GM12865 (cell line): ENCODE data around the gene FKBP10.

ENCODE experiments used
- DNase-seq: peaks from one replicate; pipeline ENCODE4 v3.0.0; 2010; ENCODE audit warnings: low read depth
- H3K4me3 ChIP-seq: 2 replicates; pipeline ENCODE4 v1.5.1; 2011; ENCODE audit warnings: mild to moderate bottlenecking, low read depth, low read length, control low read depth
- CTCF ChIP-seq: IDR thresholded peaks from 2 replicates; pipeline ENCODE4 v1.5.1; 2011; ENCODE audit warnings: low read length, control low read depth, low read depth, inconsistent platforms; ENCODE audit not compliant: insufficient read depth; ENCODE audit errors: missing control alignments

FKBP10 gene

DNA sequence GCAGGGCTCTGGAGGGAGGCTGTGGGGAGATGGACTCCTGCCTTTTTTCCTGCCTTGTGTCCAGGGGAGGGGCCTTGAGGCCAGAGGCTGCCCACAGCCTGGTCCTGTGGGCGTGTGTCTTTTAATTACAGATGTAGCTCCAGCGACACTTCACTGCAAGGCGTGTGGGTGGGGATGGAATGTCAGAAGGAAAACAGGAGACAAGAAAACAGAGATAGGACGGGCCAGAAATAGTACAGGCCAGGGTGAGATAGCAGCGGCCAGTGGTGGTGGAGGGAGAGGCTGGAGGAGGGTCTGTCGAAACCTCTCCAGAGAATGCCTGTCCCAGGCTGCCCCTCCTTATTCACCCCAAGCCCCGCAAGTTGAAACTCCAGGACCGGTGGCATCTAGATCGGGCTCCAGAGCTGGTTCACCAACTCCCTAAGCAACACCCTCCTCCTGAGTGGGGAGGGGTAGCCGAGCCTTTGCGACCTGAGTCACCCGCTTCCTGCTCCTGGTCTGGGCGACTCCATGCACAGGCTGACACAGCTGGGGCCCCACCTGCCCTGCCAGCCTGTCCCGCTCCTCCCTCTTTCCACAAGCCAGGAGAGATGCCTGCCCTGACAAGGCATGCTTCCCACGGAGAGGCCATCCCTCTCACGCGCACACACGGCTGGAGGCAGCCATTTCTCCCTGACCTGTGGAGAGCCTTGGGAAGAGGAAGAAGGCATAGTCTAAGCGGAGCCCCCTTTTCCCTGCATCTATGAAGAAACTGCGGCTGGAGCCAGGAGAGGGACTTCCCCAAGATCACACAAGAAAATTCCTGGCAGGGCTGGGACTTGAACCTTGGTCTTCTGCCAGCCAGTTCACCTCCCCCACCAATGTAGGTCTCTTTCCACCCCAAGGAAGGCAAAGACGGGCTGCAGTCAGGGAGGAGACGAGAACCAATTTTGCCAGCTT lies 19.7 kb upstream of the FKBP10 start:
- no peak for TF ChIP-seq CTCF
- no peak overlapping the region for H3K4me3 ChIP-seq
- DNase-seq = no peak

- DNase-seq = no peak
- H3K4me3 ChIP-seq = no peak overlapping the region
These were observed 18.8 kb upstream of the FKBP10 start for GRCh38 chr17:41793784-41794539.

GRCh38 chr17:41794540-41794975 lies 18.2 kb upstream of the FKBP10 start:
- no peak for DNase-seq
- no peak for TF ChIP-seq CTCF
- H3K4me3 ChIP-seq = no peak overlapping the region

More at GRCh38 chr17:41793784-41794539, 18.8 kb upstream of the FKBP10 start:
- TF ChIP-seq CTCF = no peak

DNA sequence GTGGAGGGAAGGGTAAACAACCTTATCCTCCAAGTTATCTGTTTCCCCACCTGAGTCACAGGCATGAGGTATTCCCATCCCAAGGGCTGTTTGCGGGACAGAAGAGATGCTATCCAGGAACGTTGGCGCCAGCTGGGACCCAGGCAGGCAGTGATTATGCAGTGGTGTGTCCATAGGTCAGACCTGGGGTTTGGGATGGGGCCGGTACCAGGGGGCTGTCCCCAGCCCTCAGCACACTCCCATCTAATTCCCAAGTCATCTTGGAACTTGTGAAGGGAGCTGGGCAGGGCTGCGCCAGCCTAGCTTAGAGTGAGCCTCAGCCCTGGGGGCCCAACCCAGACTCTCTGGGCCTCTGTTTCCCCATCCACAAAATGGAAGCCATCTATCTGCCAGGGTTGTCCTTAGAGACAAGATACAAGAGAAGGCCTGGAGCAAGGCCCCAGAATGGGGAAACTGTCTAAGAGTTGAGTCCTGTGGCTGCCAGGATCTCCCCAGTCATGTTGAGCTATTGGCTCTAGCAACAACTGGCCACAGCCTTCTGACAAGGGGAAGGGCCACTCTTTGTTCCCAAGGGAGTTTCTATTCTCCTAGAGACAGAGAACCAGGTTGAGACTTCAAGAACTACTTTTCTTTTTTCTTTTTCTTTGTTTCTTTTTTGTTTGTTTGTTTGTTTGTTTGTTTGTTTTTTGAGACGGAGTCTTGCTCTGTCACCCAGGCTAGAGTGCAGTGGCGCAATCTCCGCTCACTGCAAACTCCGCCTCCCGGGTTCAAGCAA lies 16.5 kb upstream of the FKBP10 start:
- DNase-seq = no peak
- H3K4me3 ChIP-seq = no peak overlapping the region
- TF ChIP-seq CTCF = no peak

DNA sequence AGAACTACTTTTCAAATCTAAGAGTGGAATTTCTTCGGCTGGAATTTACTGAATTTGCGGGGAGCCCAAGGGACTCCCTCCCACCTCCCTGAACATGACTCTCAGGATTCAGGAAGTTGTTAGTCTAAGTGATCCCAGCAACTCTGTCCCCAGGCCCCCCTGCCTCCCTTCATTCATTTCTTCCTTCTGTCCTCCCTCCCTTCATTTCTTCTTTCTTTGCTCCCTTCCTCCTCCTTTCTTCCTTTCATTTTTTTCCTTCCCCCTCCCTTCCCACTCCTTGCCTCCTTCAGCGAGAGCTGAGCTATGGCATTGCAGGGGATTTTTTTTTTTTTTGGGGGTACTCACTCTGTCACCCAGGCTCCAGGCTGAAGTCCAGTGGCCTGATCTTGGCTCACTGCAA lies 15.4 kb upstream of the FKBP10 start:
- DNase-seq = no peak
- no peak overlapping the region for H3K4me3 ChIP-seq
- no peak for TF ChIP-seq CTCF

DNA sequence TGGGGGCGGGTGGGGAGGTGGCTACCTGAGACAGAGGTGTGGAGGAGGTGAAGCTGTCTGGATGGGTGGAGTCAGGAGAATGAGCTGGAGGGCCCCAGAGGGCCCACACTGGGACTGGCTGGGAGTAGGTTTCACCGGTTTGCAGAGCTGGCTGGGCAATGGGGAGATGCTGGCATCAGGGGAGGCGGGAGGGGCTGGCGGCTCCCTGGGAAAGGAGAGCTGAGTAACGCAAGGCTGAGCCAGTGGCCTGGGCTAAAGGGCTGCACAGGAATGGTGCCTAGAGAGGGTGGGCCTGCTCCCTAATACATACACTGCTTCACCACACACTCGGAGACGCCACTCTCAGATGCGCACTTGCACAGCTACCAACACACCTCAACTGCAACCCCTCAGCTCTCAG lies 13.4 kb upstream of the FKBP10 start:
- no peak overlapping the region for H3K4me3 ChIP-seq
- DNase-seq = no peak
- no peak for TF ChIP-seq CTCF
